H1 (cell line): ENCODE results near the gene PRTN3.

Experiments
- NRF1 ChIP-seq: IDR thresholded peaks from 2 replicates; pipeline ENCODE4 v1.6.1; 2011; ENCODE audit warnings: mild to moderate bottlenecking, low read depth, low read length, improper control_type of control experiment
- TF ChIP-seq, protein P1 (sequence below), 3 experiments: IDR thresholded peaks; 1 replicate in 2 of 3; 2 replicates in 1 of 3; pipeline versions ENCODE4 v1.5.1 to v1.6.1; 2011; ENCODE audit warnings: low read length in 3 of 3, mild to moderate bottlenecking in 3 of 3, inconsistent platforms in 2 of 3, low read depth in 1 of 3, moderate library complexity in 1 of 3; ENCODE audit not compliant: insufficient read depth in 1 of 3; ENCODE audit errors: control extremely low read depth in 1 of 3
- TF ChIP-seq, protein P2 (sequence below): IDR thresholded peaks from 2 replicates; pipeline ENCODE4 v1.6.1; 2012; ENCODE audit warnings: low read length, inconsistent platforms

DNA sequence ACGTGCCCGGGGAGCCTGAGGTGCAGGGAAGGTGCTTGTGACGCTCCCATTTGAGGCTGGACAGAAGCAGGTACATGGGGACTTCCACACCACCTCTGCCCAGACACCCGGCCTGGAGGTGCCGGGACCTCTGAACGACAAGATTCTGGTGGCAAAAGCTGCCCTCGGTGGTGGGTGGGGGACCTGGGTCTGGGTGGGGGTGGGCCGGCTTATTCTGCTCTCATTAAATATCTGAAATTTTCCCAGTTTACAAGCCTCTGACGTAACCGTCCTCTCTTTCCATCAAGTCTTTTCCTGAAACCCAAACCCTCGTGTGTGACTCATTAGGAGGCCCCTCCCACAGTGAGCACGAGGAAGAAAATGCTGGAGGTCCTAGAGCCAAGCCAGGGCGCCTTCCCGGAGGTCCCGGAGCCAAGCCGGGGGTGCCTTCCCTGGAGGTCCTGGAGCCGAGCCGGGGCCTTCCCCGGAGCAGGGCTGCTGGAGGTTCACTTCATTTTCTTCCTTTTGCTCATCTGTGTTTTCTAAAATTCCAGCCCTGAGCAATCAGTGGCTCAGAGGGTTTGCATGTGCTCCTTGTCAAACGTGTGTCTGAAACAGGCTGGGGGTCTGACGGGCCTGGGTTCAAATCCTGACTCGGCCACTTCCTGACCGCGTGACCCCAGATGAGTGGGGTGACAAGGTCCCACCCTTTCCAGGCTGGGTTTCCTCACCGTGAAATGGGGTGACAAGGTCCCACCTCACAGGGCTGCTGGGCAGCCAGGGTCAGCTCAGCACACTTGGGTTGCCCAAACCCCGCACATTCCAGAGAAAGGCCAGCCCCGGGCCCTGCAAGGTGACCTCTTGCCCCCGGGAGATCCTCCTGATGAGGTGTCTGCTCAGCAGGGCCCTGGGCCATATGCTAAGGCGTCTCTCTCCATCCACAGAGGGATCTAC lies 28.7 kb downstream of the PRTN3 start:
- TF ChIP-seq, protein P1, sequence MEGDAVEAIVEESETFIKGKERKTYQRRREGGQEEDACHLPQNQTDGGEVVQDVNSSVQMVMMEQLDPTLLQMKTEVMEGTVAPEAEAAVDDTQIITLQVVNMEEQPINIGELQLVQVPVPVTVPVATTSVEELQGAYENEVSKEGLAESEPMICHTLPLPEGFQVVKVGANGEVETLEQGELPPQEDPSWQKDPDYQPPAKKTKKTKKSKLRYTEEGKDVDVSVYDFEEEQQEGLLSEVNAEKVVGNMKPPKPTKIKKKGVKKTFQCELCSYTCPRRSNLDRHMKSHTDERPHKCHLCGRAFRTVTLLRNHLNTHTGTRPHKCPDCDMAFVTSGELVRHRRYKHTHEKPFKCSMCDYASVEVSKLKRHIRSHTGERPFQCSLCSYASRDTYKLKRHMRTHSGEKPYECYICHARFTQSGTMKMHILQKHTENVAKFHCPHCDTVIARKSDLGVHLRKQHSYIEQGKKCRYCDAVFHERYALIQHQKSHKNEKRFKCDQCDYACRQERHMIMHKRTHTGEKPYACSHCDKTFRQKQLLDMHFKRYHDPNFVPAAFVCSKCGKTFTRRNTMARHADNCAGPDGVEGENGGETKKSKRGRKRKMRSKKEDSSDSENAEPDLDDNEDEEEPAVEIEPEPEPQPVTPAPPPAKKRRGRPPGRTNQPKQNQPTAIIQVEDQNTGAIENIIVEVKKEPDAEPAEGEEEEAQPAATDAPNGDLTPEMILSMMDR (IDR thresholded peaks at IDR 0.05; ENCODE audit: control extremely low read depth in 1 of 3, insufficient read depth in 1 of 3, low read depth in 1 of 3, low read length in 3 of 3): no peak
- TF ChIP-seq, protein P2, sequence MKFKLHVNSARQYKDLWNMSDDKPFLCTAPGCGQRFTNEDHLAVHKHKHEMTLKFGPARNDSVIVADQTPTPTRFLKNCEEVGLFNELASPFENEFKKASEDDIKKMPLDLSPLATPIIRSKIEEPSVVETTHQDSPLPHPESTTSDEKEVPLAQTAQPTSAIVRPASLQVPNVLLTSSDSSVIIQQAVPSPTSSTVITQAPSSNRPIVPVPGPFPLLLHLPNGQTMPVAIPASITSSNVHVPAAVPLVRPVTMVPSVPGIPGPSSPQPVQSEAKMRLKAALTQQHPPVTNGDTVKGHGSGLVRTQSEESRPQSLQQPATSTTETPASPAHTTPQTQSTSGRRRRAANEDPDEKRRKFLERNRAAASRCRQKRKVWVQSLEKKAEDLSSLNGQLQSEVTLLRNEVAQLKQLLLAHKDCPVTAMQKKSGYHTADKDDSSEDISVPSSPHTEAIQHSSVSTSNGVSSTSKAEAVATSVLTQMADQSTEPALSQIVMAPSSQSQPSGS: no peak
- TF ChIP-seq NRF1: no peak
